Naive thymus-derived CD4-positive, alpha-beta T cell (primary cell): ENCODE measurements around the gene FAM83G. TPM values are rescaled to one million over a fixed set of nuclear protein-coding genes. Genes with fewer than 3 reads are reported as not detected.
"Not testable (repeated sequence)": the region's sequence is repeated elsewhere in the genome, so short reads cannot be mapped to it uniquely, and the experiment has no call there.

Source experiments
- ATAC-seq: fragments of 150-1000 bp; cut with Tn5 transposase; 2 replicates; pipeline ENCODE4 v1.10.0; 2021; ENCODE audit warnings: mild to moderate bottlenecking, moderate library complexity
- CTCF ChIA-PET: fragments of 350-600 bp; sonication (Branson Sonifier 250); formaldehyde crosslinking; loops from one replicate; lab custom pipeline; 2021; ENCODE audit warnings: antibody characterized with exemption; lab: Charles Lee
- POLR2A ChIA-PET: fragments of 350-600 bp; sonication (Branson Sonifier 250); formaldehyde crosslinking; loops from one replicate; lab custom pipeline; 2021; ENCODE audit warnings: antibody characterized with exemption, inconsistent platforms; lab: Charles Lee
- DNase-seq, 9 donors: peaks; one replicate each; pipeline versions ENCODE4 v3.0.0 to v3.0.0-alpha.2; 2020 to 2022; ENCODE audit warnings: mixed read lengths in 1 of 9
- H3K27ac ChIP-seq: one replicate; pipeline ENCODE4 v1.7.0; 2013; ENCODE audit warnings: mild to moderate bottlenecking, low read depth, low read length, moderate library complexity
- H3K27me3 ChIP-seq, 2 donors: one replicate each; pipeline ENCODE4 v1.7.0; 2013; ENCODE audit warnings: low read length in 2 of 2, mild to moderate bottlenecking in 2 of 2, moderate library complexity in 2 of 2; ENCODE audit not compliant: control insufficient read depth in 2 of 2, insufficient read depth in 2 of 2
- H3K36me3 ChIP-seq, 3 experiments: 1 replicate in 2 of 3; 2 replicates in 1 of 3; pipeline ENCODE4 v1.7.0; 2013; ENCODE audit warnings: low read length in 3 of 3, mild to moderate bottlenecking in 3 of 3, moderate library complexity in 1 of 3; ENCODE audit not compliant: insufficient read depth in 3 of 3, control insufficient read depth in 2 of 3
- H3K4me1 ChIP-seq, 2 donors: one replicate each; pipeline ENCODE4 v1.7.0; 2013; ENCODE audit warnings: low read length in 2 of 2, mild to moderate bottlenecking in 2 of 2, moderate library complexity in 1 of 2; ENCODE audit not compliant: control insufficient read depth in 2 of 2, insufficient read depth in 2 of 2
- H3K4me3 ChIP-seq: 2 replicates; pipeline ENCODE4 v1.7.0; 2013; ENCODE audit warnings: mild to moderate bottlenecking, low read length
- H3K9me3 ChIP-seq, 3 experiments: 1 replicate in 2 of 3; 2 replicates in 1 of 3; pipeline ENCODE4 v1.7.0; 2013; ENCODE audit warnings: low read length in 3 of 3; ENCODE audit not compliant: control insufficient read depth in 2 of 3
- H3K27ac Mint-ChIP-seq, 9 donors: one replicate each; pipeline ENCODE4 v1.8.0; 2020 to 2022; ENCODE audit warnings: mixed read lengths in 9 of 9, mild to moderate bottlenecking in 8 of 9, moderate library complexity in 5 of 9, inconsistent platforms in 2 of 9
- H3K27me3 Mint-ChIP-seq, 5 donors: one replicate each; pipeline ENCODE4 v1.8.0; 2021 to 2022; ENCODE audit warnings: mixed read lengths in 5 of 5, mild to moderate bottlenecking in 1 of 5
- H3K36me3 Mint-ChIP-seq, 5 donors: one replicate each; pipeline ENCODE4 v1.8.0; 2020 to 2022; ENCODE audit warnings: mixed read lengths in 5 of 5, mild to moderate bottlenecking in 3 of 5, inconsistent platforms in 1 of 5
- H3K4me1 Mint-ChIP-seq, 7 donors: one replicate each; pipeline ENCODE4 v1.8.0; 2020 to 2022; ENCODE audit warnings: mixed read lengths in 7 of 7, mild to moderate bottlenecking in 3 of 7, inconsistent platforms in 1 of 7
- H3K4me3 Mint-ChIP-seq, 10 donors: one replicate each; pipeline ENCODE4 v1.8.0; 2020 to 2022; ENCODE audit warnings: mild to moderate bottlenecking in 10 of 10, mixed read lengths in 10 of 10, moderate library complexity in 6 of 10, inconsistent platforms in 2 of 10
- H3K9me3 Mint-ChIP-seq, 11 donors: one replicate each; pipeline ENCODE4 v1.8.0; 2020 to 2022; ENCODE audit warnings: mixed read lengths in 11 of 11, mild to moderate bottlenecking in 4 of 11, inconsistent platforms in 1 of 11, moderate library complexity in 1 of 11
- intact Hi-C, 2 donors: fragments of 100-400 bp; cut with micrococcal nuclease; formaldehyde crosslinking; loops; one replicate each; pipeline ENCODE4 v1.15.1; 2023
- polyA plus RNA-seq, 2 donors: library from polyadenylated mRNA; unstranded; fragments of 300-500 nt; fragmentation: Illumina TruSeq; gene quantifications; one replicate each; pipeline ENCODE4 v1.2.3, GENCODE V29; 2021
- total RNA-seq, 6 experiments: library from RNA in 5 of 6; stranded (reverse) in 5 of 6; gene quantifications; 1 replicate in 5 of 6; 2 replicates in 1 of 6; pipeline ENCODE4 v1.2.3 and lab custom pipeline; 2021 to 2026

The FAM83G gene
- total and polyA plus RNA-seq, 7 experiments from 2014 or later: 1.6 to 9.1 (median 4.0) TPM

- Histone ChIP-seq H3K9me3 (no peaks in the 10 kb centered on the region), H3K4me1 (peaks cover 0 to 19% of the 10 kb centered on the region in 2 donors), H3K27me3 (no peaks in the 10 kb centered on the region), H3K36me3 (peaks cover 0 to 22% (median 10%) of the 10 kb centered on the region in 3 experiments), H3K4me3 (no peak overlapping the region), H3K27ac (no peak overlapping the region)
- Mint-ChIP-seq H3K4me3 (peak overlapping the region in 4 of 10 donors; percentile 11 to 42 (median 30)), H3K27ac (peak overlapping the region in 4 of 9 donors; percentile 14 to 87 (median 79)), H3K36me3 (peaks cover 0 to 33% (median 23%) of the 10 kb centered on the region in 5 donors), H3K9me3 (no peaks in the 10 kb centered on the region), H3K27me3 (peaks cover 0 to 10% (median 0%) of the 10 kb centered on the region in 5 donors), H3K4me1 (peaks cover 13 to 37% (median 22%) of the 10 kb centered on the region in 7 donors)
- DNase-seq (no peak), ATAC-seq (peak; percentile 48)
- ChIA-PET POLR2A (interaction anchor here (0.6 to 3.8 kb wide), 3 partner anchors 22 to 26 kb away, joined by 4 to 24 read pairs (median 4); no protein-coding TSS in a partner anchor), CTCF (interaction anchor here (1.1 to 1.3 kb wide), 2 partner anchors 22 to 28 kb away, joined by 4 to 6 read pairs; no protein-coding TSS in a partner anchor)
- intact Hi-C loops: loop anchor here in 1 of 2 donors (2.0 kb wide), 1 partner anchor 21 kb away; no protein-coding TSS in a partner anchor
Measured at GRCh38 chr17:18933102-18934058, 71.2 kb downstream of the FAM83G start.

- no peak overlapping the region for H3K27ac ChIP-seq
- Mint-ChIP-seq H3K27ac (peak overlapping the region in 4 of 9 donors; percentile 38 to 87 (median 79)), H3K9me3 (no peaks in the 10 kb centered on the region), H3K4me1 (peaks cover 13 to 39% (median 22%) of the 10 kb centered on the region in 7 donors), H3K36me3 (peaks cover 0 to 38% (median 25%) of the 10 kb centered on the region in 5 donors), H3K4me3 (peak overlapping the region in 5 of 10 donors; percentile 11 to 42 (median 25)), H3K27me3 (peaks cover 0 to 9% (median 0%) of the 10 kb centered on the region in 5 donors)
- no peaks in the 10 kb centered on the region for H3K27me3 ChIP-seq
- H3K4me1 ChIP-seq: peaks cover 0 to 19% of the 10 kb centered on the region in 2 donors
- ATAC-seq (peak; percentile 77), DNase-seq (peak in 5 of 9 donors; percentile 17 to 52 (median 24))
- intact Hi-C loops: loop anchor here in 1 of 2 donors (1.0 to 2.0 kb wide), 2 partner anchors 11 to 22 kb away; no protein-coding TSS in a partner anchor
- H3K36me3 ChIP-seq: peaks cover 0 to 26% (median 10%) of the 10 kb centered on the region in 3 experiments
- no peak overlapping the region for H3K4me3 ChIP-seq
- CTCF ChIA-PET: interaction anchor here (1.1 to 1.3 kb wide), 2 partner anchors 21 to 29 kb away, joined by 4 to 6 read pairs; no protein-coding TSS in a partner anchor
- POLR2A ChIA-PET: interaction anchor here (0.6 to 3.8 kb wide), 2 partner anchors 23 to 27 kb away, joined by 4 to 24 read pairs; no protein-coding TSS in a partner anchor
- H3K9me3 ChIP-seq: no peaks in the 10 kb centered on the region
Measured at GRCh38 chr17:18932360-18933055, 72.1 kb downstream of the FAM83G start.

- no peak overlapping the region for H3K27ac ChIP-seq
- Mint-ChIP-seq H3K27me3 (no peaks in the 10 kb centered on the region), H3K4me1 (peaks cover 20 to 69% (median 48%) of the 10 kb centered on the region in 7 donors), H3K9me3 (no peaks in the 10 kb centered on the region), H3K4me3 (peak overlapping the region in 1 of 10 donors; percentile 63), H3K27ac (peak overlapping the region in 3 of 9 donors; percentile 29 to 47 (median 43)), H3K36me3 (peaks cover 0 to 51% (median 30%) of the 10 kb centered on the region in 5 donors)
- H3K4me3 ChIP-seq: no peak overlapping the region
- DNase-seq (no peak), ATAC-seq (no peak)
- no peaks in the 10 kb centered on the region for H3K27me3 ChIP-seq
- H3K4me1 ChIP-seq: peaks cover 6 to 48% of the 10 kb centered on the region in 2 donors
- intact Hi-C loops: no loop called here
- H3K9me3 ChIP-seq: no peaks in the 10 kb centered on the region
- ChIA-PET POLR2A (interaction anchor here (1.2 kb wide), 1 partner anchor 28 kb away, joined by 3 read pairs; no protein-coding TSS in a partner anchor), CTCF (interaction anchor here (0.7 kb wide), 1 partner anchor 743 kb away, joined by 6 read pairs; no protein-coding TSS in a partner anchor)
- peaks cover 0 to 26% (median 13%) of the 10 kb centered on the region in 3 experiments for H3K36me3 ChIP-seq
Measured at GRCh38 chr17:18928628-18929125, 75.9 kb downstream of the FAM83G start.

- H3K27me3 ChIP-seq: no peaks in the 10 kb centered on the region
- ChIA-PET POLR2A (no interaction called here), CTCF (interaction anchor here (0.9 kb wide), 1 partner anchor 34 kb away, joined by 3 read pairs; no protein-coding TSS in a partner anchor)
- intact Hi-C loops: loop anchor here (1.0 to 2.0 kb wide), 2 partner anchors 24 to 68 kb away; no protein-coding TSS in a partner anchor
- H3K36me3 Mint-ChIP-seq: peaks cover 0 to 33% (median 25%) of the 10 kb centered on the region in 5 donors
- H3K4me1 Mint-ChIP-seq: peaks cover 22 to 76% (median 55%) of the 10 kb centered on the region in 7 donors
- H3K4me3 ChIP-seq: no peak overlapping the region
- H3K9me3 ChIP-seq: no peaks in the 10 kb centered on the region
- H3K4me3 Mint-ChIP-seq: peak overlapping the region; percentile 2 to 76 (median 53)
- no peaks in the 10 kb centered on the region for H3K9me3 Mint-ChIP-seq
- H3K4me1 ChIP-seq: peaks cover 9 to 52% of the 10 kb centered on the region in 2 donors
- peak; percentile 55 for ATAC-seq
- H3K27ac Mint-ChIP-seq: peak overlapping the region; percentile 35 to 93 (median 75)
- peaks cover 0 to 13% (median 10%) of the 10 kb centered on the region in 3 experiments for H3K36me3 ChIP-seq
- H3K27me3 Mint-ChIP-seq: no peaks in the 10 kb centered on the region
- no peak overlapping the region for H3K27ac ChIP-seq
- DNase-seq: peak in 5 of 9 donors; percentile 33 to 55 (median 48)
Measured at GRCh38 chr17:18925187-18925586, 79.4 kb downstream of the FAM83G start.

- peaks cover 9 to 59% of the 10 kb centered on the region in 2 donors for H3K4me1 ChIP-seq
- H3K36me3 ChIP-seq: peaks cover 0 to 11% (median 9%) of the 10 kb centered on the region in 3 experiments
- POLR2A ChIA-PET: interaction anchor here (0.8 kb wide), 1 partner anchor 25 kb away, joined by 3 read pairs; no protein-coding TSS in a partner anchor
- H3K4me3 ChIP-seq, H3K9me3 Mint-ChIP-seq, CTCF ChIA-PET, H3K27ac ChIP-seq, DNase-seq, ATAC-seq, intact Hi-C loops, H3K27me3 Mint-ChIP-seq, H3K9me3 ChIP-seq, H3K27me3 ChIP-seq: not testable (repeated sequence)
- Mint-ChIP-seq H3K4me3 (peak overlapping the region in 3 of 10 donors; percentile 18 to 60 (median 32)), H3K4me1 (peaks cover 32 to 92% (median 75%) of the 10 kb centered on the region in 7 donors), H3K27ac (peak overlapping the region in 2 of 9 donors; percentile 28 to 69), H3K36me3 (peaks cover 0 to 29% (median 22%) of the 10 kb centered on the region in 5 donors)
Measured at GRCh38 chr17:18922596-18922995, 82.0 kb downstream of the FAM83G start.
